NOMO-1 treated with dmso at 0.1 percent for 144 hours (cell line): ENCODE measurements around the gene LIPJ.

ENCODE experiments used
- DNase-seq: peaks from one replicate; lab custom pipeline; 2025; ENCODE audit not compliant: unreplicated experiment; lab: John Stamatoyannopoulos, UW

The LIPJ gene, protein sequence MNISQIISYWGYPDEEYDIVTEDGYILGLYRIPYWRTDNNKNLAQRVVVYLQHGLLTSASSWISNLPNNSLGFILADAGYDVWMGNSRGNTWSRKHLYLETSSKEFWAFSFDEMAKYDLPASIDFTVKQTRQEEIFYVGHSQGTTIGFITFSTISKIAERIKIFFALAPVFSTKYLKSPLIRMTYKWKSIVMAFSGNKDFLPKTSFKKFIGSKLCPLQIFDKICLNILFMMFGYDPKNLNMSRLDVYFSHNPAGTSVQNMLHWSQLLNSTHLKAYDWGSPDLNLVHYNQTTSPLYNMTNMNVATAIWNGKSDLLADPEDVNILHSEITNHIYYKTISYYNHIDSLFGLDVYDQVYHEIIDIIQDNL

DNA sequence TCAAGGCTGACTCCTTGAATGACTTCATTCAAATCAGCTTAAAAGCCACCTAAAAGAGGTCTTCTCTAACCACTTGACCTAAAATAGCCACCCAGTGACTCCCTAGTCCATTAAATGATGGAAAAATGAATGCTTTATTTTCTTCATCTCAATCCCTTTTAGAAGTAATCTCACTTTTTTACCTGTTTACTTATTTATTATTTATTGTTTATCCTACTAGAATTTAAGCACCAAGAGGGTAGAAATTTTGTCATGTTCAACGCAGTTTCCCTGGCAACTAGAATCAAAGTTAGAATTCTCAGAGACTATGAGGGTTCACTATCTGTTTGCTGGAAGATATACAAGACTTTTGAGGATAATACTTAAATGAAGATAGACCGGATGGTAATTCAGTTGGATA, at the start of gene LIPJ:
Gene LIPJ (plus strand): TSS at position 301 of the 400 bp plus-strand sequence. CDS start 3,926 bp downstream, outside the sequence.
- no peak for DNase-seq

DNA sequence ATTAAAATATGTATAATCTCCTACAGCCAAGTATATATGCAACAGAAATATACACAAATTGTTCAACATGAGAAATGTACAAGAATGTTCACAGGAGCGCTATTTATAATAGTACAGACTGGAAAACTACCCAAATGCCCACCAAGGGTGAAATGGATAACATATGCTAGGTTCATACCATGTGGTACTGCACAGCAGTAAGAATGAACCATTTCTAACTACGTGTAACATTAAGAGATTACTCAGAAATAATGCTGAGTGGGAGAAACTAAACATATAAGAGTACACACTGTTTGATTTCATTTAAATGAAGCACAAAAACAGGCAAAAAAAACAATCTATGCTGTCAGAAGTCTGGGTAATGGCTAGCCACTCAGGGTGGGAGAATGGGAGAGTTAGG, 49.2 kb upstream of the LIPJ start:
- no peak for DNase-seq

DNA sequence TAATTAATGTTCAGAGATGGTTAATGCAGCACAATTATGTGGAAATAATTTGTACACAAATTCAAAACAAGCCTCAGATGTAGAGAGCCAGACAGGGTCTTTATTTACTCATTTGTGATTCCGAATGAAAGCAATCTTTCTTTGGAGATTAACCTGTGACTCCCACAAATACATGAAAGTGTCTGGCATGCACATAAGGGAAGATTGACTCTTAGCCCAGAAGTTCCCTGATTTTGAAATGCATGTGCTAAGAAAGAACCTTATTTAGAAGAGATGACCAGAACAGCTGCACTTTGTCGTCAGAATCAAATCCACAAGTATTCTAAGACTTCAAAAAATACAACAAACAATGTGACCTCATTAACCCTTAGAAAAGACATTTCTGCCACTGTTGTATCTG, 48.5 kb upstream of the LIPJ start:
- no peak for DNase-seq

DNA sequence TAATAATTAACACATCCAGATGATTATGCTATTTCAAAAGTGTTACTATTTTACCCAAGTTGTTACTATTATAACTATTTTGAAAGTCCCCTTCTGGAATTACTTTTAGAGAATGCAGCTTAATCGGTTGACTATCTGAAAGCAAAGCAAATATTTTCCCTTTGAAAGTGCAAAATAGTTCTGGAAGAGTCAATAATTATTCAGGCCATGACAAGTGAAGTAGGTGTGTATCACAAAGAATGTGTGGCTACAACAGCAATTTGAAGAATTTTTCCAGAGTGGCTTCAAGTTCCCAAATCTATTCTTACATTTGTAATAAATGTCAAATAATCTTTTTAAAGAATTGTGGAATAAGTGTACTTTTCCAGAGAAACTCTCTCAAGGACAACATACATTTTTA, 46.2 kb upstream of the LIPJ start:
- DNase-seq, result no peak

DNA sequence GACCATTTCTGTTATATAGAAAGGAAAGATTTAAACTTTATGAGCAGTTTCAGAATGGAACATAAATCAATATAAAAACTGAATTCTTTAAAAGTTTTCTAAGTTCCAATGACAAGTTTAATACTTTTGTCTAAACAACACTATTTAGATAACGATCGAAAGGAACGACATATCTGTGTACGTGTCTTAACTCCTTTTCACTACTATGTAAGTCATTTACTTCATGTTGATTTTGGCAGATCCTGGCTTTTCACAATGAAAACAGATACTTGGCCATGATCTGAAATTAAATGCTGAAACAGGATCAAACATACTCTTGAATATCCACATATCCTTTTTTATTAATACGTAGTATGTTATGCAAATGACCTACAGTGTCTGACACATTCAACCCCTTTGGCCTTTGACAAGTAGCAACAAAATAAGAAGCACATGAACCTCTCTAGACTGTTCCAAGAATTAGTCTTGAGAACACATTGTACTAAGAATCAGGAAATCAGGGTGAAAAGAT, 45.4 kb upstream of the LIPJ start:
- no peak for DNase-seq

DNA sequence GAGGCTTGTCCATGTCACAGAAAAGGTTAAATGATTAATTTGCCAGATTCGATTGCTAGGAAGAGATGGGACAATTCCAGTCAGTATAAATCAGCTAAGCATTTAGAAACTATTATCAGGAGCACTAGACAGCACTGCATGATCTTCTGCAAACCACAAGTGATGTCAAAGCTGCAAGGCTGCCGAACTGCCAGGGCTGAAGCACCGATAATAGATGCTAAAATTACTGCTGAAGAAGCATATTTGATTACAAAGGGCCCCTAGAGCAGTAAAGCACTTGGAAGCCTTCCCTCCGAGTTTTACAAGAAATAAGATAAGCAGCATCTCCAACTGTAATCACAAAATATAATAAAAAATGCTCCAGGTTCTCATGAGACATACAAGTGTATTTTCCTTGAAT, 44.0 kb upstream of the LIPJ start:
- no peak for DNase-seq

DNA sequence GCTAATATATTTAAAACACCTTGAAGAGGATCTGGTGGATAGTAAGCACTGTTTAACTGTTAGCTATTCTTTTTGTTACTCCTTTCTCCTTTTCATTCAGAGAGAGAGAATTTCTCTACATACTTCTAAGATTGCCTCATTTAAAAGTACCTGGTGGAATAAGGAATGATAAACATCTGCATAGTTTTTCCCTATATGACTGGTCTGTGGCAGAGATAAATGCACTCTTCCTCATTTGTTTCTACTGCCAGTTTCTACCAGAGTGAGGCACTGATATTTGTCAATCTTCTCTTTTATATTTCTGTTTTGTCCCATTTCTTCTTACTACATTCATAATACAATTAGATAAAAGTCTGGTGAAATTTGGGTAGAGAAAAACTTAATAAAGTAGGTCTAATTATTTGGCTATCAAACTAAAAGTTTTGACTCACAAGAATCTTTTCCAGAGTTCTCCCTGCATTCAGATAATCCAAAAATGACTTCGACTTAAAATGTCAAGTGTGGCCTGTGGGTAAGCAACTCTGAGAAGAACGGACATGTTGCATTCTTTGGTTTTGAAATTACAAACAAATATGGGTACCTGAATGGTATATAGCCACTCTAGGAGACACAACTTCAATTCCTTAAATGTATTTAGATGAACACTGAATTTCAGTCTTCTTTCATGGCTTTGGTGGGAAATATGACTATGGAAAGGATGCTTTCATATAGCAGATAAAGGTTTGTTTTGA, 42.3 kb upstream of the LIPJ start:
- DNase-seq, result no peak

DNA sequence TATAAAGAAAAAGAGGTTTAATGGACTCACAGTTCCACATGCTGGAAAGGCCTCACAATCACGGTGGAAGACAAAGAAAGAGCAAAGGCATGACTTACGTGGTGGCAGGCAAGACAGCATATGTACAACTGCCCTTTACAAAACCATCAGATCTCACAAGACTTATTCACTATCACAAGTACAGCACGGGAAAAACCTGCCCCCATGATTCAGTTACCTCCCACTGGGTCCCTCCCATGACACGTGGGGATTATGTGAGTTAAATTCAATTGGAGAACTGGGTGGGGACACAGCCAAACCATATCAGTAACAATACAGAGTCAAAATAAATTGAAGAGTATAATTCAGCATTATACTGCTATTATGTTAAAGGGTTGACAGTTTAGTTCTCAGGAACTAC, 41.2 kb upstream of the LIPJ start:
- no peak for DNase-seq

DNA sequence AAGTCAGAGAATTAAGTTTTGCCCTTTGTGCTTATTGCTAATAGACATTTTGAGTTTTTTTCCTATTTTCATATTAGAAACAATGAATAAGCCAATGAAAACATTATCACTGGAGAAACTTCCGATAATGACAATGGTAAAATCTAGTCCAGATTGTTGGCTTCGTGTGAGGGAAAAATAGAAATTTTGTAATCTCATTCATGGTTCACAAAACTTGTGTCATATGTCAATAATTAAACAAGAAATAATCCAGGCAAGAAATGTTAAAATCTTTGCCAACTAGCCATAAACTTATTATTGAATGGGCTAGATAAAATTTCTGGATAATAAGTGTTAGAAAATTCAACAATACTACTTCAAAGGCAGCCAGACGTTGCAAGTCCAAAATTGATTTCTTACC, 40.1 kb upstream of the LIPJ start:
- DNase-seq, result no peak

DNA sequence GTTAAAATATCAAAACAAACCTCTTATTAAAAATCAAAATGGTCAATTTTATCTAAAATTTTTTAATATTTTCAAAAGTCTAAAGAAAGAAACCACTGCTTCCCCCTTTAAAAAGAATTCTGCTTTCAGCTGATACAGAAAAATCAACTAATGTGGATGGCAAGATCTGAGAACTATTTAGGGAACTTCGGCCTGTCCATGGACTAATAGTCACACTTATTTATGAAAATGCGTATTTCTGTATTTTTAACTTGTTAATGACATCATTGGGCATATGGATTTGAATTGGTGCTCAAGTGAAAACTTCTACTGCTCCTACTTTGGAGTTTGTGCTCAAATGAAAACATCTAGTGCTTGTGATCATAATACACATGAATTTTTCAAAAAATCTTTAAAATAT, 35.3 kb upstream of the LIPJ start:
- DNase-seq, result no peak

DNA sequence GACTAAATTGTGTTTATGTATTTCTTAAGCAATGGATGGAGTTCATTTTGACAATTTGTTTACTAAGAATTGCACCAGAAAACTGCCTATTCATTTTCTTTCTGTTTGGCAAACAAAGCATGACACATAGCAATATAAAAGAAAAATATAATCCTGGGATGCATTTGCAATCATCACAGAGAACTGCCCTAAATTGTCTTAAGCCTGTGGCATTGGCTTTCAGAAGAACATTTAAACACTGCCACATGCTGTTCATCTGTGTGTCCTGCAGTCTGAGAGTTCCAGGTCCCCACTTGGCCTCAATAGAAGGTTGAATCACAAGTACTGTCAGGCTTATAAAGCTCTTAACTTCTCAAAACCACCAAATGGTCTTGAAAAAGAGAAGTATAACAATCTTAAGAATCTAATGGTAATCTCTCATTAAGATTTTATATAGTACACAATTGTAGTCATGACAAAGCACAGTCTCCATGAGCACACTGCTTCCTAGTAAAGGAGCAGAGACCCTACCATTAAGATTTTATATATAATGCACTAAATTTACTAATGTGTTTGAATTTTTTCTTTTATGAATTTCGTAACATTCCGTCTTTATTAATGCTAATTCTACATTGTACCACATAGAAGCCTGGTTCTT, 33.3 kb upstream of the LIPJ start:
- peak; percentile 78 for DNase-seq

DNA sequence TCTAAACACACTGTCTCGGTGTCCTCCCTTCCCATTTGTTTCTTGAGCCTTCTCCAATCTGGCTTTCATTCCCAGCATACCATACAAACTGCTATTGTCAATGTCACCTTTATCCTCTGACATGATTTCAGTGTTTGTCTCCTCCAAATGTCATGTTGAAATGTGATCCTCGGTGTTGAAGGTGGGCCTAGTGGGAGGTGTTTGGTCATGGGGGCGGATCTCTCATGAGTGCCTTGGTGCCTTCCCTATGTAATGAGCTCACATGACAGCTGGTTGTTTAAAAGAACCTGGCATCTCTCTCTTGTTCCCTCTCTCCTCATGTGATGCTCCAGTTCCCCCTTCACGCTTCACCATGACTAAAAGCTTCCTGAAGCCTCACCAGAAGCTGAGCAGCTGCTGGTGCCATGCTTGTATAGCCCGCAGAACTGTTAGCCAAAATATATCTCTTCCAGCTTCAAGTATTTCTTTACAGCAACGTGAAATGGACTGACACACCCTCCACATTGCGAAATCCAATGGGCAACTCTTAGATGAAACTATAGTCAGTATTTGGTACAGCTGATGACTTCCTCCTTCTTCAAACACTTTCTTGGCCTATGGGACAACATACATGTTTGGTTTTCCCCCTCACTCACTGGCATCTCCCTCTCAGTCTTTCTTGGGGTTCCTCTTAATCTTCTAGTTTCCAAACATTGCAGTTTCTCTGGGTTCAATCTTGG, 31.2 kb upstream of the LIPJ start:
- DNase-seq, result peak; percentile 50

DNA sequence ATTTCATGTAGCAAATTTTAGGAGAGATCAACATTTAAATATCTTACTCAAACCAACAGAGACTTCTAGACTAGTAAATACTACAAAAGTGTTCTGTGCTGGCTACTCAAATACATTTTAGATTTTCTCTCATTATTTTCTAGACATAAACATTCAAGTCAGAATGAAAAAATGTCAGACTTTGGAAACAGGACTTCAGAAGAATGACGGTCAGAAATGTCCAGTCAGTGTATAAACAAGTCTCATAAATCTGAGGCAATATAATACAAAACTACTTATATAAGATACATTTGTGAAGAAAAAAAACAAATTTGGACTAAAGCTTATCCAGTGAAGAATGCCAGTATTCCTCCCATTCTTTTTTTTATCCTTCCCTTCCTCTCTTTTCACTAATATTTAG, 29.3 kb upstream of the LIPJ start:
- no peak for DNase-seq

DNA sequence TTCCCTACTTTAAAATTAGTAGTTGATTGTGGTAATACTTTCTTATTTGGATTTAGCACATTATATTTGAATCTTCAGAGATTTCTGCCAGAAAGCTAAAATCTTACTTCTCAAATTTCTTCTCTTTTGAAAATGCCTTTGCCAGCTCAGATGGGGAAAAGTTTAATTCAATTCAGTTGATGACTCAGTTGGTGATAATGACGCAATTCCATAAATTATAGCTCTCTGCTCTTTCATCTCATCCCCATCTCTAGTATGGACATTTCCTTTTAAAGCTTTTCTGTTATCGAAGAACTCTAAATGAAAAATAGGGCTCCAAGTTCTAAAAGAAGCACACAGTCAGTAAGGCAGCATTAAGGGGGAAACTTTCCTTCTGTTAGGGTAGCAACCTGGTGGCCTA, 28.9 kb upstream of the LIPJ start:
- DNase-seq, result no peak

DNA sequence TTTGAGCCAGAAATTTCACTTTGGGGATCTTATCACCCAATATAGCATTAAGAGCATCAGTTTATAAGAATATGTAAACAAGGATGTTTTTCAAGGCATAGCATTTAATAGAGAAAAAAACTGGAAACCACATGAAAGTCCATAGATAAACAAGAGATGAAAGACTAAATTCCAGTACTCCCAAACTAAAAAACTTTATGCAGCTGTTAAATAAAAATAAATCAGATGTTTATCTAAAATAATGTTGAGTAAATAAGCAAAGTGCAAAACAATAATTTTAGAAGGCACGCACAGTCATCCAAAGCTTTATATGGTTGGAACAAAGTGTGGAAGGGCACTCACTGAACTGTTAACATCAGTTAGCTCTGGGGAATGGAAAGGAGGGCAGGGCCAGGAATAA, 24.4 kb upstream of the LIPJ start:
- no peak for DNase-seq

DNA sequence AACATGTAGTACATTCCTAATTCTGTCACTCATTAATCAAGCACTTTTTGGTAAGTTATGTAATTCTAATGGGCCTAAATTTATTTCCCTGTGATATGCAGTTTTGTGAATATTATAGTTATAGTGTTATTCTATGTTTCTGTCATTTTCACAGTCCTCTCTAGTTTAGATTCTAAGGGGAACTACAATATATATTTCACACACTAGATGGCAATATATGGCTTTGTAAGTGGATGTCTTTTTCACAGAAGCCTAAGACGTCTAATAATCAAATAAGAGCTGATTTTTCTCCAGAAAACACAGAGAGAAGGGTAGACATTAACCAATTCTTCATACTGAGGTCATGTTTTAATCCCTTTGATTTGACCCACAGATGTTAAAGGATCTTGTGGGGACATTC, 21.5 kb upstream of the LIPJ start:
- no peak for DNase-seq

DNA sequence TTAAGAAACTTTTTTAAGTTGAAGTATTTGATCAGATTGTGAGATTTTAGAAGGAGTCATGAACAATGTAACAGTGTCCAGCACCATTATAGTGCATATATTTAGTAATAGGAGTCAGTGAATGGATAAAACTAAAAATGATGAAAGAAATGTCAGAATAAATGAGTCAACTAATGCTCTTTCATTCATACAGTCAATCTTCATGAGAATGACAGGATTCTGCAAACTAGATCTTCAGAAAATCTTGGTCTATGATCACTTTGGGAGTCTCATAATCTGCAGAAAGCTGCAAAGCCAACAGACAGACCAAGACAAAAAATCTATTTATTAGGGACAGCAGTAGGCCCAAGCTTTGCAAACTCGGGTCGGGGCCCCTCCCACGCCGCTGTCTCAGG, 4.2 kb upstream of the LIPJ start:
- DNase-seq, result no peak

DNA sequence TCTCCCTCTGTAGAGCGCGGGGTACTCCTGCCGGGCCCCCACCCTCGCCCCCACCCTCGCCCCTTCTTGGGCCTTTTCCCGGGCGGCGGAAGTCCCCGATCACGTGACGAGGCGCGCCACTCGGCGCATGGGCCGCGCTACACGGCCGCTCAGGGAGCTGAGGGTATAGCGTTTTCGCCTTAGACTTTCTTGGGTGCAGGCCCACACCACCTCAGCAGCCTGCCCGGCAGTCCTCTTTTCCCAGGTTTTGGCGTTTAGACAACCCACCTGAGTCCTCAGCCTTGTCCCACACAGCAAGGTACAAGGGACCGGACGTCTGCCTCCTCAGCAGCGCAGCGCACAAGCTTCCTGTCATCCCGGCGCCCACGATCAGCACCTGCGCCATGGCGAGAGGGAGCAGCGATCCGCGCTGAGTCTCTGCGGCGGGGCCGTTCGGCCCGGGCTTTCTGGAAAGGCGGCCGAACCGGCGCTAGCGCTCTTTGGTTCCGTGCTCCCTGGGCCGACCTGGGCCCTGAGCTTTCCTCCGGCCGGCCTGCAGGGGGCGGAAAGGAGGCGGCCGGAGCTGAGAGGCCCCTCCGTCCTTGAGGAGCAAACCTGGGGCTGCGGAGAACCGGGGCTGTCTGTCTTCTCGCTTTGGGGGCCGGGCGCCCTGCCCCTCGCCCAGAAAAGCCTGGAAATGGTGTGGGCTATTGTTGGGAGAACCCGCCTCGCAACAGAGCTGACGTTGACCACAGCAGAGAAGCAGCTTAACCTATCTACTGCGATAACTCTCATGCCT, 3.6 kb upstream of the LIPJ start, which contains the start of gene RNLS:
Gene RNLS (minus strand): TSS at position 513 of the 778 bp plus-strand sequence.
- DNase-seq, result peak; percentile 62

DNA sequence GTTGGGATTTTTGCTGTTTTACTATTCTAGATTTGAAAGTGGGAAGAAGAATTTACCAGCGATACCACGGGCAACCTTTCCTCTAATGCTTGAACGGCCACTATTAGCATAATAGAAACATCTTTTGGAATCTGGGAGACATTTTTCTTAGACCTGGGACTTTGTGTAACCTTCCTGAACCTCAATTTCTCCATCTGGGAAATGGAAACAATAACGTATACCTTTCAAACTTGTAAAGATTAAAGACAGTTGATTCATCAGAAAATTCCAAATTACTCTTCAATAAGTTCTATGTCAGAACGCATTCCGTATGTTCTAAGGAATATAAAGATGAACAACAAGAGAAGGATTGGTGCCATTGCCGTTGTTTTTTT, 3.0 kb upstream of the LIPJ start:
- DNase-seq, result no peak

DNA sequence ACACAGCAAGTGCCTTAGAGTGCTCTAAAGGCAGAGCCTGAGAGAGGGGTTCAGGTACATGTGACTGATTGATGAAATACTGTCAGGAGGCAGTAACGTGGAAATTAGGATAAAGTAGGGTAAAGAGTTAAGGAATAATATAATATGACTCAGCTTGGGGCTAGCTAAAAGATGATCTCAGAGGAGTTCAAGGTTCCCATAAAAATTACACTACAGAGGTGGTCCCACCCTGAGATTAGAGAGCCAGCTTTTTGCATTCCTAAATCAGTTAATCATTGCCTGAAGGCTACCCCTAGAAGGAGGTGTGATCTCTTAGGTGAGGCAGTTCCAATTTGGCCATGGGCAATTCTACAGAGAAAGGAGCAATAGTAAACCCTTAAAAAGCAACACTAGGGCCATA, 5.8 kb downstream of the LIPJ start:
- DNase-seq, result no peak

DNA sequence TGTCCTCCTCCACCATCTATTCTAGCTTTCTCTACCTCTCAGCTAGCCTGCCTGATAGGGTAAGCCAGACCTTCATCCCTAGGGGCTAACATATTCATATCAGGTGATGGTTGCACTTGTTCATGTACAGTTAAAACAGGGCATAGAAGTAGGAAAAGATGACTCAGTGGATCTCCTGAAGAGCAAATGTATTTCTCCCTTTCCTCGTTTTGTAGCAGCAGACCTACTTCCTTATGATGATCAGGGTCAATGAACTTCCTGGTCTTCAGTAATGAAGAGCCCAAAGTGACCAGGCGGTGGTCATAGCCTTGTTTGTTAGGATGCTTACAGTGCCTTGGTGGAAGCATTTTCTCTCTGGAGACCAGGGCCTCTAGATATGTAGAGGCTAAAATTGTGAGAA, 6.3 kb downstream of the LIPJ start:
- no peak for DNase-seq
